Measurements from ENCODE around the gene CLBA1. TPM values are rescaled to one million over a fixed set of nuclear protein-coding genes. Genes with fewer than 3 reads are reported as not detected.

The CLBA1 gene
- total RNA-seq: 3.3 TPM
- polyA plus RNA-seq: 12.9 TPM
- long read RNA-seq, donor 1: 0 reads
- long read RNA-seq, donor 2: 0 reads
- long read RNA-seq, donor 3: 0 reads
- long read RNA-seq, donor 4, partial matches to known transcripts: 0 of 1 reads
- long read RNA-seq, donor 4, other reads (novel, unspliced or antisense): 0 of 1 reads
- long read RNA-seq, donor 5, partial matches to known transcripts: 0 of 1 reads
- long read RNA-seq, donor 5, other reads (novel, unspliced or antisense): 0 of 1 reads
- long read RNA-seq, donor 6, partial matches to known transcripts: 0 of 1 reads
- long read RNA-seq, donor 6, other reads (novel, unspliced or antisense): 0 of 1 reads
- long read RNA-seq, donor 7, partial matches to known transcripts: 0 of 1 reads
- long read RNA-seq, donor 7, other reads (novel, unspliced or antisense): 0 of 1 reads
- long read RNA-seq, donor 8: 0 reads
- long read RNA-seq, donor 9, partial matches to known transcripts: 0 of 1 reads
- long read RNA-seq, donor 9, other reads (novel, unspliced or antisense): 0 of 1 reads
- long read RNA-seq, donor 10, partial matches to known transcripts: 0 of 1 reads
- long read RNA-seq, donor 10, other reads (novel, unspliced or antisense): 0 of 1 reads

GRCh38 chr14:104985675-104986486 is at the start of gene CLBA1:
Gene CLBA1, plus strand, starts transcription at chr14:104985788. Its CDS starts 644 bp downstream, at chr14:104986432.
- H3K36me3 ChIP-seq (ENCODE audit: control insufficient read depth in 2 of 2, insufficient read depth in 2 of 2, low read length in 1 of 2): no peaks in the 10 kb centered on the region
- DNase-seq (ENCODE audit: low read depth in 6 of 9, low spot score in 9 of 9): peak; percentile 59 to 95 (median 84)
- H3K27ac ChIP-seq (ENCODE audit: low read depth in 1 of 2, low read length in 1 of 2): peak within 1 kb of the TSS in 1 of 2 donors; percentile 27
- H3K27me3 ChIP-seq (ENCODE audit: control insufficient read depth in 2 of 2, insufficient read depth in 1 of 2, low read length in 1 of 2): peaks cover 9 to 30% of the 10 kb centered on the region in 2 donors
- H3K9me3 ChIP-seq (ENCODE audit: control insufficient read depth in 2 of 2, insufficient read depth in 1 of 2, low read length in 1 of 2): peaks cover 0 to 2% of the 10 kb centered on the region in 2 donors
- H3K4me3 ChIP-seq (ENCODE audit: low read length in 2 of 2): peak within 1 kb of the TSS; percentile 45 to 70
- WGBS: 4% methylated on average over 77 of the region's 77 CpGs
- H3K4me1 ChIP-seq (ENCODE audit: control insufficient read depth in 2 of 2, insufficient read depth in 2 of 2, low read length in 2 of 2): peaks cover 3 to 6% of the 10 kb centered on the region in 2 donors

GRCh38 chr14:104935955-104936354 is 49.6 kb upstream of the CLBA1 start:
- Histone ChIP-seq H3K4me3 (ENCODE audit: low read length in 2 of 2) (no peak overlapping the region), H3K27ac (ENCODE audit: low read depth in 1 of 2, low read length in 1 of 2) (no peak overlapping the region), H3K27me3 (ENCODE audit: control insufficient read depth in 2 of 2, insufficient read depth in 1 of 2, low read length in 1 of 2) (peaks cover 0 to 75% of the 10 kb centered on the region in 2 donors), H3K36me3 (ENCODE audit: control insufficient read depth in 2 of 2, insufficient read depth in 2 of 2, low read length in 1 of 2) (no peaks in the 10 kb centered on the region), H3K4me1 (ENCODE audit: control insufficient read depth in 2 of 2, insufficient read depth in 2 of 2, low read length in 2 of 2) (peaks cover 0 to 2% of the 10 kb centered on the region in 2 donors), H3K9me3 (ENCODE audit: control insufficient read depth in 2 of 2, insufficient read depth in 1 of 2, low read length in 1 of 2) (peaks cover 0 to 1% of the 10 kb centered on the region in 2 donors)
- no peak for DNase-seq (ENCODE audit: low read depth in 6 of 9, low spot score in 9 of 9)
- 98% methylated on average over 2 of the region's 2 CpGs for WGBS

DNA sequence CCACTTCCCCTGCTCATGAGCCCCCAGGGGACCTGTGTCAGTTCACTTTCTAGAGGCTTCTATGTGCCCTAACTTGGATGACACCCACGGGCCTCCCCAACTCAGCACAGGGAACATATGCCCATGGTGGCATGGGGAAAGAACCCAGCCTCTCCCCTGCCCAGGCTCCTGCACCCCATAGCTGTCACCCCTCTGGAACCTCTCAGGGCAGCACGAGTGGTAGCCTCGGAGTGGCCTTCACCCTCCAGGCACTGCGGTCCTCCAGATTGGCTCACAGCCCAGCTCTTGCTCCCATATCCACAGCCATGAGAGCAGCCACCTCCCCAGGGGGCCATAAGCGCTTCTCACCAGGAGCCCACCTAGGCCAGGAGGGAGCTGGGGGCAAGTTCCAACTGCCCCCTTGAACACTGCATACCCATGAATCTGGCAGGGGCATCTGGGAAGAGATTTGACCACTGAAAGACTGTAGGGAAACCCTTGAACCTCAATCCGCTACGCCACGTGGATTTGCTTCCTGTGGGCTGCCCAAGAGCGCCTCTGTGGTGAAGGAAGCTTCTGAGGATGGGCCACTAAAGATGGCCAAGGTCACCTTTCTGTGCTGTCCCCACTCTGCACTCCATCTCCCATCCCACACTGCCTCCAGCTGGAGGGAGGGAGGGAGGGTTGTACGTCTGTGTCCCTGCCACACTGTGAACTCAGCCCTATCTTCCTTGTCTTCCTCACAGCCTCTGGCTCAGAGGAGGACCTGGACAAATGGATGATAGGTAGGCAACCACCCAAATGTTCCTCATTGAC is 49.0 kb upstream of the CLBA1 start:
- Histone ChIP-seq H3K4me3 (ENCODE audit: low read length in 2 of 2) (no peak overlapping the region), H3K27me3 (ENCODE audit: control insufficient read depth in 2 of 2, insufficient read depth in 1 of 2, low read length in 1 of 2) (peaks cover 0 to 73% of the 10 kb centered on the region in 2 donors), H3K9me3 (ENCODE audit: control insufficient read depth in 2 of 2, insufficient read depth in 1 of 2, low read length in 1 of 2) (peaks cover 0 to 1% of the 10 kb centered on the region in 2 donors), H3K27ac (ENCODE audit: low read depth in 1 of 2, low read length in 1 of 2) (no peak overlapping the region), H3K4me1 (ENCODE audit: control insufficient read depth in 2 of 2, insufficient read depth in 2 of 2, low read length in 2 of 2) (peaks cover 0 to 2% of the 10 kb centered on the region in 2 donors), H3K36me3 (ENCODE audit: control insufficient read depth in 2 of 2, insufficient read depth in 2 of 2, low read length in 1 of 2) (no peaks in the 10 kb centered on the region)
- DNase-seq (ENCODE audit: low read depth in 6 of 9, low spot score in 9 of 9): no peak
- WGBS: 75% methylated on average over 10 of the region's 10 CpGs

DNA sequence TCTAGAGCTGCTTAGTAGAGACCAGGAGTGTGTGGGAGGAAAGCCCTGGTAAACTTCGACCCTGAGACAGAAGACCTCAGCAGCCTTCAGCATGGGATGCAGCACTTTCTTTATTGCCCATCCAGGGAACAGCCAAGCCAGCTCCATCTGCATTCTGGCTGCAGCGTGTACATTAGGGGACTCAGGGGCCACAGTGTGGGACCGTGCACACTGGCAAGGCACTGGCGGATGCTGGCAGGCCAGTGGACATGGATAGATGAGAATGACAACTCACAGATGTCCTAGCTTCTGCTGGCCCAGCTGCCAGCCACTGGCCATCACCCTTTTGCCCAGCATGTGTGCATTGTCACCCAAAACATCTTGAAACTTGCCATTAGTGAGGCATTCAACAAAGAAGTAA is 48.4 kb upstream of the CLBA1 start:
- WGBS: 92% methylated on average over 4 of the region's 4 CpGs
- Histone ChIP-seq H3K36me3 (ENCODE audit: control insufficient read depth in 2 of 2, insufficient read depth in 2 of 2, low read length in 1 of 2) (no peaks in the 10 kb centered on the region), H3K27ac (ENCODE audit: low read depth in 1 of 2, low read length in 1 of 2) (no peak overlapping the region), H3K9me3 (ENCODE audit: control insufficient read depth in 2 of 2, insufficient read depth in 1 of 2, low read length in 1 of 2) (peaks cover 0 to 1% of the 10 kb centered on the region in 2 donors), H3K27me3 (ENCODE audit: control insufficient read depth in 2 of 2, insufficient read depth in 1 of 2, low read length in 1 of 2) (peaks cover 0 to 68% of the 10 kb centered on the region in 2 donors), H3K4me1 (ENCODE audit: control insufficient read depth in 2 of 2, insufficient read depth in 2 of 2, low read length in 2 of 2) (peaks cover 0 to 2% of the 10 kb centered on the region in 2 donors), H3K4me3 (ENCODE audit: low read length in 2 of 2) (no peak overlapping the region)
- no peak for DNase-seq (ENCODE audit: low read depth in 6 of 9, low spot score in 9 of 9)

GRCh38 chr14:104937694-104938365 is 47.8 kb upstream of the CLBA1 start:
- DNase-seq (ENCODE audit: low read depth in 6 of 9, low spot score in 9 of 9): no peak
- H3K27me3 ChIP-seq (ENCODE audit: control insufficient read depth in 2 of 2, insufficient read depth in 1 of 2, low read length in 1 of 2): peaks cover 0 to 61% of the 10 kb centered on the region in 2 donors
- WGBS: 91% methylated on average over 11 of the region's 11 CpGs

DNA sequence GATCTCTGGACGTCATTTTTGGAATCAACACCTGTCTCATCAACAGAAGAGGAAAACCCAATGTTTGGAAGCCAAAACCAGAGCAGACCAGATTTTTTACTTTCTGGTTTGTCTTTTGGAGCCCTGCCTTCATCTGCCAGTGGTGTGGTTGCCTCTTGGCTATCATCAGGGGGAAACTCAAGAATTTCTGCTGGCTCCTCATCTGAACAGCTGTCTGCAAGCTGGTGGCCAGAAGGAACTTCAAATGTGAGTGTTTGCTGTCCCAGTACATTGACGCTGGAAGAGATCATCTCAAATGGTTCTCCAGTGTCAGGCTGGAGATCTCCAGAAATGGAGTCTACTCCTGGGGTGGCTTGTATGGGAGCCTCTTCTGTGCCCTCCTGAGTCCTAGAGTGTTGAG is 47.2 kb upstream of the CLBA1 start:
- Histone ChIP-seq H3K27ac (ENCODE audit: low read depth in 1 of 2, low read length in 1 of 2) (no peak overlapping the region), H3K4me1 (ENCODE audit: control insufficient read depth in 2 of 2, insufficient read depth in 2 of 2, low read length in 2 of 2) (no peaks in the 10 kb centered on the region), H3K9me3 (ENCODE audit: control insufficient read depth in 2 of 2, insufficient read depth in 1 of 2, low read length in 1 of 2) (peaks cover 0 to 1% of the 10 kb centered on the region in 2 donors), H3K27me3 (ENCODE audit: control insufficient read depth in 2 of 2, insufficient read depth in 1 of 2, low read length in 1 of 2) (peaks cover 0 to 57% of the 10 kb centered on the region in 2 donors), H3K4me3 (ENCODE audit: low read length in 2 of 2) (no peak overlapping the region), H3K36me3 (ENCODE audit: control insufficient read depth in 2 of 2, insufficient read depth in 2 of 2, low read length in 1 of 2) (no peaks in the 10 kb centered on the region)
- no peak for DNase-seq (ENCODE audit: low read depth in 6 of 9, low spot score in 9 of 9)
- 91% methylated on average over 2 of the region's 2 CpGs for WGBS

More at GRCh38 chr14:104937694-104938365, 47.8 kb upstream of the CLBA1 start:
- Histone ChIP-seq H3K4me1 (ENCODE audit: control insufficient read depth in 2 of 2, insufficient read depth in 2 of 2, low read length in 2 of 2) (peaks cover 0 to 2% of the 10 kb centered on the region in 2 donors), H3K4me3 (ENCODE audit: low read length in 2 of 2) (no peak overlapping the region), H3K27ac (ENCODE audit: low read depth in 1 of 2, low read length in 1 of 2) (no peak overlapping the region), H3K9me3 (ENCODE audit: control insufficient read depth in 2 of 2, insufficient read depth in 1 of 2, low read length in 1 of 2) (peaks cover 0 to 1% of the 10 kb centered on the region in 2 donors), H3K36me3 (ENCODE audit: control insufficient read depth in 2 of 2, insufficient read depth in 2 of 2, low read length in 1 of 2) (no peaks in the 10 kb centered on the region)

DNA sequence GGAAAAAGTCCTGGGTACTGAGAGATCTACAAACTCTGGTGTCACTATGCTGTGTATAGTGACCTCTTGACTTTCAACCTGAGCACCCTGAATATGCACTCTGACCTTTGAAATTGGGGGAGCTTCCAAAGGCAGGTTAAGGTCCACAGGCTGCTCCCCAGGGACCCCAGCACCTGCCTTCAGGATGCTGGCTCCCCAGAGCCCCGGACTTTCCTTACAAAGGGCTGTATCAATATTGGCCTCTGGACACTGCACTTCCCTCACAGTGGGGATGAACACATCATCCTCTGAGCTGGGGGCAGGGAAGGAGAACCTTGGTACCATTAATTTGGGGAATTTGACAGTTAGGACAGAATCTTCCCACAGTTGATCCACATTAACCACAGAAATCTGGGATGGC is 46.6 kb upstream of the CLBA1 start:
- H3K27ac ChIP-seq (ENCODE audit: low read depth in 1 of 2, low read length in 1 of 2): no peak overlapping the region
- H3K27me3 ChIP-seq (ENCODE audit: control insufficient read depth in 2 of 2, insufficient read depth in 1 of 2, low read length in 1 of 2): peaks cover 0 to 56% of the 10 kb centered on the region in 2 donors
- H3K36me3 ChIP-seq (ENCODE audit: control insufficient read depth in 2 of 2, insufficient read depth in 2 of 2, low read length in 1 of 2): no peaks in the 10 kb centered on the region
- H3K4me1 ChIP-seq (ENCODE audit: control insufficient read depth in 2 of 2, insufficient read depth in 2 of 2, low read length in 2 of 2): no peaks in the 10 kb centered on the region
- H3K9me3 ChIP-seq (ENCODE audit: control insufficient read depth in 2 of 2, insufficient read depth in 1 of 2, low read length in 1 of 2): peaks cover 0 to 1% of the 10 kb centered on the region in 2 donors
- H3K4me3 ChIP-seq (ENCODE audit: low read length in 2 of 2): no peak overlapping the region
- 95% methylated on average over 1 of the region's 1 CpG for WGBS
- DNase-seq (ENCODE audit: low read depth in 6 of 9, low spot score in 9 of 9): no peak
